GM18868 (cell line): Measurements from ENCODE around the gene PLCXD1.
"Not testable (repeated sequence)": the region's sequence is repeated elsewhere in the genome, so short reads cannot be mapped to it uniquely, and the experiment has no call there.

Source experiments
- ATAC-seq: cut with Tn5 transposase; IDR thresholded peaks from one replicate; pipeline ENCODE4 v1.9.1; 2021; ENCODE audit warnings: mild to moderate bottlenecking, moderate library complexity; ENCODE audit not compliant: unreplicated experiment

The PLCXD1 gene

GRCh38 chrX:262381-262909, 18.7 kb upstream of the PLCXD1 start:
- ATAC-seq = no peak

DNA sequence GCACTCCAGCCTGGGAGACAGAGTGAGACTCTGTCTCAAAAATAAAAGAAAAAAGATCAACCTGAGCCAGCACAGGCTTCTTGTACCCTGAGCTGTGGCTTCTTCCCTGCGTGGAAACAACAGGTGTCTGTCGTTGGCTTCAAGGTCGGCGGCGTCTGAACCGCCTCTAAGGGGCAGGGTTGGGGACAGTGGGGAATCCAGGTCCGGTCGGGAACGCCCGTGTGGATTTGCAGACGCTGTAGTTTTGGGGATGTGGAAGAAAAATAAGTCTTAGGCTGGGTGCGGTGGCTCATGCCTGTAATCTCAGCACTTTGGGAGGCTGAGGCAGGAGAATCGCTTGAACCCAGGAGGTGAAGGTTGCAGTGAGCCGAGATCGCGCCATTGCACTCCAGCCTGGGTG, 17.2 kb upstream of the PLCXD1 start:
- ATAC-seq = not testable (repeated sequence)

DNA sequence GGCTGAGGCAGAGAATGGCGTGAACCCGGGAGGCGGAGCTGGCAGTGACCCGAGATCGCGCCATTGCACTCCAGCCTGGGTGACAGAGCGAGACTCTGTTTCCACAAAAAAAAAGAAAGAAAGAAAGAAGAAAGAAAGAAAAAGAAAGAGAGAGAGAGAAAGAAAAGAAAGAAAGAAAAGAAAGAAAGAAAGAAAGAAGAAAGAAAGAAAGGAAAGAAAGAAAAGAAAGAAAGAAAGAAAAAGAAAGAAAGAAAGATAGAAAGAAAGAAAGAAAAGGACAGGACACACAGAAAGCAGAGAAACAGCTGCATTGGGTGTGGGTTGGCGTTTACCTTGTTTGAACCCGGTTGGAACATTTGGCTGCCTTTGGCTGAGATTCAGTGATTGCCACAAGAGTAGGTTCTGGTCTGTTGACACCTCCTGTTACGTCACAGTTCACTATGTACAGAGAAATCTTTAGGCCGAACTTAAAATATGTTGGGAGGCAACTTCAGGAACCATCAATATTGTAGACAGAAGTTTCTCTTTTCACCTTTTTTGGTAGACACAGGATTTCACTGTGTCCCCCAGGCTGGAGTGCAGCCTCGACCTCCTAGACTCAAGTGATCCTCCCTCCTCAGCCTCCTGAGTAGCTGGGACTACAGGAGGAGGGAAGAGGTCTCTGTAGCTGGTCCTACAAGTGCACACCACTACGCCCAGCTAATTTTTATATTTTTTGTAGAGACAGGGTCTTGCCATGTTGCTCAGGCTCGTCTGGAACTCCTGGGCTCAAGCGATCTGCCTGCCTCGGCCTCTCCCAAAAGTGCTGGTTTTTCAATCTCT, 16.3 kb upstream of the PLCXD1 start:
- ATAC-seq = no peak

GRCh38 chrX:265502-265901, 15.7 kb upstream of the PLCXD1 start:
- no peak for ATAC-seq

DNA sequence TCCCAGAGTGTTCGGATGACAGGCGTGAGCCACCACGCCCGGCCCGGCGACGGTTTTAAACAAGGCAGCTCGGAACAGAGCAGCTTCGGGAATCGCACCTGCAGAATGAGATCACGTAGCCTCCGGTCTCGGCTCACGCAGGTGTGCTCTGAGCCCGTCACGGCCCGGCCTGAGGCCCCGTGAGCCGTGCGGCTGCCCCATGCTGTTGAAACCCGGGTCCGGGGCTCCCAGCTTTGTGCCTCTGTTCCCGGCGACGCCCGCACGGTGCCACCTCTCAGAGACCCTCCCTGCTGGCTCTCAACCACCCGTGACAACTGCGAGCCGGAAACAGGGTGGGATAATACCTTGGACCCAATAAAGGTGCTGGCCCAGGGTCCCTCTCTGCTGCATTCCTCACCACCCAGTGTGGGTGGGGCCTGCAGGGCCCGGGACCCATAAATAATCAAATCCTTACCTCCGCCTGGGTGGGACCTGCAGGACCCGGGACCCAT, 13.4 kb upstream of the PLCXD1 start:
- no peak for ATAC-seq

- ATAC-seq = no peak
Measured at GRCh38 chrX:270848-271367, 10.3 kb upstream of the PLCXD1 start.

- no peak for ATAC-seq
Measured at GRCh38 chrX:274904-275475, 6.2 kb upstream of the PLCXD1 start.

DNA sequence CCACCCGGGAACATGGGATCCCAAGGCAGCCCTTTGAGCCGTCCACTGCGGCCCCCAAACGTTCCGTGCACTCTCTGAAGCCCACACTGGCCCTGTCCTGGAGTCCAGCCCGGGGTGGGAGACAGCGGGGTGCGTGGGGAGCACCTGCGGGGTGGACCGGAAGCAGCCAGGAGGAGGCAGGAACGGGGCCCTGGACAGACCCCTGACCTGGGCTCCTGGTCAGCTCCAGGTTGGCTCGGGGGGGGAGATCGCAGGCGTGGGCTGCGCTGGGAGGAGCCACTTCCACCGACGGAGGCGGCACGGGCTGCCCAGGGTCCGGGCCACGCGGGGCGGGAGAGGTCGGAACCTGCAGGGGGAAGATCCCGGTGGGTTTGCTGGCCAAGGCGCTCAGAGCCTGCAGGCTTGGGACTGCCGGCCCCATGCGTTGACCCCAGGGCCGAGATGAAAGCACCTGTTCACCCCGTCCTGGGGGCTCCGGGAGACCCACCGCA, 5.7 kb upstream of the PLCXD1 start:
- ATAC-seq = peak; percentile 19

GRCh38 chrX:275967-276580, 5.1 kb upstream of the PLCXD1 start:
- ATAC-seq = peak; percentile 76

- ATAC-seq = peak; percentile 18
Measured at GRCh38 chrX:276581-277201, 4.5 kb upstream of the PLCXD1 start.

- not testable (repeated sequence) for ATAC-seq
Measured at GRCh38 chrX:279757-280604, 1.2 kb upstream of the PLCXD1 start.

- ATAC-seq = not testable (repeated sequence)
Measured at GRCh38 chrX:280722-281121, 459 bp upstream of the PLCXD1 start.

- not testable (repeated sequence) for ATAC-seq
Measured at GRCh38 chrX:282000-282681, 960 bp downstream of the PLCXD1 start.

- peak; percentile 100 for ATAC-seq
Measured at GRCh38 chrX:283115-283845, 2.1 kb downstream of the PLCXD1 start.

DNA sequence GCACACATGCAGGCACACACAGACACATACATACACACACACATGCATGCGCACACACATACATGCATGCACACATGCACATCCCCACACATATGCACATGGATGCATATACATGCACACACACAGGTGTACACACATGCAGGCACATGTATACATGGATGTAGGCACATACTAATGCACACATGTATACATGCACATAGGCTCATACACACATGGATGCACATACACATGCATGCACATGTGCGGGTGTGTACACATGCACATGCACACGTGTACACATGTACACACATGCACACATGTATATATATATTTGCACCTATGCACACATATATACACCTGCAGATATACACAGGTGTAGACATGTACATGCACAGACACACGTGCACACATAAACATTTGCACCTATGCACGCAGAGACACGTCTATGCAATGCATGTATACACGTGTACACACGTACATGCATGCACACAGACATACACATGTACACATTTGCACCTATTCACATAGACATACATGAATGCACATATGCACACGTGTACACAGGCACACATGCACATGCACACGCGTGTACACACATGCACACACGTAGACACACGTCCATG, 4.0 kb downstream of the PLCXD1 start:
- ATAC-seq = no peak

DNA sequence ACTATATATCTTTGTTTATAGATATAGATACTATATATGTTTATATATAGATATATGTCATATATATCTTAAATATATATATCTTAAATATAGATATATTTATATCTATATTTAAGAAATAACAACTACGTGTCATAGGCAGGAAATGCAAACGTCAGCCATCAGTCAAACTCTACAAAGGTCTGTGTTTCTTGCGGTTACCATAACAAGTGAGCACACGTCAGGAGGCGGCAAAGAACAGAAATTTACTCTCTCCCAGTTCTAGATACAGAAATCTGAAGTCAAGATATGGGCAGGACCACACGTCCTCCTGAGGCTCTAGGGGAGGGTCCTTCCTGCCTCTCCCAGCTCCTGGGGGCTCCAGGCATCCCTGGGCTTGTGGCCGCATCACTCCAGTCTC, 6.5 kb downstream of the PLCXD1 start:
- ATAC-seq = no peak

DNA sequence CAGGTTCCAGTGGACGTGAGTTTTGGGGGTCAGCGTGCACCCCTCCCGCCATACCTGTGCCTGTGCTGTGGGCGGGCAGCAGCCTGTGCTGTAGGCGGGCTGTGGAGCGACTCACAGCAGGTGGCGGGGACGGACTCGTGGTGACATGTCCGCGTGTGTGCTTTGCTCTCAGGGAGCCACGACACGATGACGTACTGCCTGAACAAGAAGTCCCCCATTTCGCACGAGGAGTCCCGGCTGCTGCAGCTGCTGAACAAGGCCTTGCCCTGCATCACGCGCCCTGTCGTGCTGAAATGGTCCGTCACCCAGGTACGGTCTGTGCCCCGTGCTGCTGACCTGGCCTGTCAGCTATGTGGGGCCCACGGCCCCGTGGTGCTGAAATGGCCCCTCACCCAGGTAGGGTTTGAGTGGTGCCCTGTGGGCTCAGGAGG, 7.4 kb downstream of the PLCXD1 start:
- no peak for ATAC-seq

GRCh38 chrX:290476-291166, 9.4 kb downstream of the PLCXD1 start:
- ATAC-seq = no peak
